Uterus (tissue), 2 donors: ENCODE results near the gene PEX10.

Experiments used
- POLR2A ChIP-seq, 2 donors: fragments of 450-650 bp; IDR thresholded peaks; one replicate each; pipeline ENCODE4 v1.6.1; 2016; ENCODE audit warnings: antibody characterized with exemption in 2 of 2, mild to moderate bottlenecking in 1 of 2, moderate library complexity in 1 of 2
- TF ChIP-seq, protein P1 (sequence below), 4 experiments: fragments of 200-600 bp in 2 of 4; fragments of 450-650 bp in 2 of 4; sonication (generic) in 2 of 4; IDR thresholded peaks; one replicate each; pipeline ENCODE4 v1.5.1; 2016 to 2019; ENCODE audit warnings: antibody characterized with exemption in 4 of 4, mild to moderate bottlenecking in 2 of 4, moderate library complexity in 1 of 4

DNA sequence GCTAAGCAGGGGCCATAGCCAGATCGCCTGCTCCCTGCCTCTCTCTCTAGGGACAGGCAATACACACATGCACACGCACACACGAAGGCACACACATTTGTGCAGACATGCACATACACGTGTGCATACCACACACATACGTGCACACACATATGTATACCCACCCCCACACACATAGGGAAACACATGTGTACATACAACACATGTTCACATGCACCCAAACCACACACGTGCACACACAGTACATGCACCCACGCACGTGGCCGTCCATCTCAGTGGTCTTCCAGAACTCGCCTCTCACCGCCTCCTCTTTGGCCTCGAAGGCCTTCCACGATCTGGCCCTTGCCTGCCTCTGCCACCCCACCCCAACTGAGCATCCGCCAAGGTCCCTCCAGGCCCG, 25.3 kb upstream of the PEX10 start:
- no peak for TF ChIP-seq POLR2A (IDR thresholded peaks at IDR 0.05)
- TF ChIP-seq, protein P1, sequence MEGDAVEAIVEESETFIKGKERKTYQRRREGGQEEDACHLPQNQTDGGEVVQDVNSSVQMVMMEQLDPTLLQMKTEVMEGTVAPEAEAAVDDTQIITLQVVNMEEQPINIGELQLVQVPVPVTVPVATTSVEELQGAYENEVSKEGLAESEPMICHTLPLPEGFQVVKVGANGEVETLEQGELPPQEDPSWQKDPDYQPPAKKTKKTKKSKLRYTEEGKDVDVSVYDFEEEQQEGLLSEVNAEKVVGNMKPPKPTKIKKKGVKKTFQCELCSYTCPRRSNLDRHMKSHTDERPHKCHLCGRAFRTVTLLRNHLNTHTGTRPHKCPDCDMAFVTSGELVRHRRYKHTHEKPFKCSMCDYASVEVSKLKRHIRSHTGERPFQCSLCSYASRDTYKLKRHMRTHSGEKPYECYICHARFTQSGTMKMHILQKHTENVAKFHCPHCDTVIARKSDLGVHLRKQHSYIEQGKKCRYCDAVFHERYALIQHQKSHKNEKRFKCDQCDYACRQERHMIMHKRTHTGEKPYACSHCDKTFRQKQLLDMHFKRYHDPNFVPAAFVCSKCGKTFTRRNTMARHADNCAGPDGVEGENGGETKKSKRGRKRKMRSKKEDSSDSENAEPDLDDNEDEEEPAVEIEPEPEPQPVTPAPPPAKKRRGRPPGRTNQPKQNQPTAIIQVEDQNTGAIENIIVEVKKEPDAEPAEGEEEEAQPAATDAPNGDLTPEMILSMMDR (IDR thresholded peaks at IDR 0.05) = no peak
